COLO668 (cell line): ENCODE measurements around the gene ACP5.
"Not testable (repeated sequence)": the region's sequence is repeated elsewhere in the genome, so short reads cannot be mapped to it uniquely, and the experiment has no call there.

Experiments
- DNase-seq: peaks from one replicate; lab custom pipeline; 2025; ENCODE audit not compliant: unreplicated experiment; lab: John Stamatoyannopoulos, UW

ACP5 gene

GRCh38 chr19:11580116-11580515 is 2.7 kb upstream of the ACP5 start:
- no peak for DNase-seq

GRCh38 chr19:11578258-11579142 is 1.1 kb upstream of the ACP5 start:
- peak; percentile 58 for DNase-seq

- no peak for DNase-seq
Observed at GRCh38 chr19:11576227-11576626, 1.2 kb downstream of the ACP5 start.

GRCh38 chr19:11574689-11575088 is 2.8 kb downstream of the ACP5 start:
- no peak for DNase-seq

GRCh38 chr19:11573763-11574162 is 3.7 kb downstream of the ACP5 start:
- not testable (repeated sequence) for DNase-seq

GRCh38 chr19:11573354-11573753 is 4.1 kb downstream of the ACP5 start:
- DNase-seq = not testable (repeated sequence)

GRCh38 chr19:11570039-11570462 is 7.4 kb downstream of the ACP5 start:
- no peak for DNase-seq

GRCh38 chr19:11566164-11566563 is 11.3 kb downstream of the ACP5 start:
- no peak for DNase-seq

GRCh38 chr19:11565649-11565980 is 11.8 kb downstream of the ACP5 start:
- not testable (repeated sequence) for DNase-seq

- not testable (repeated sequence) for DNase-seq
Observed at GRCh38 chr19:11564082-11564807, 13.2 kb downstream of the ACP5 start.

GRCh38 chr19:11563532-11563931 is 13.9 kb downstream of the ACP5 start:
- DNase-seq = no peak

GRCh38 chr19:11560404-11561051 is 16.9 kb downstream of the ACP5 start:
- DNase-seq = peak; percentile 39

- peak; percentile 99 for DNase-seq
Observed at GRCh38 chr19:11558881-11559828, 18.3 kb downstream of the ACP5 start, which contains the start of gene ELOF1. ELOF1 (minus strand) TSS chr19:11559230; CDS start chr19:11554347, 4,883 bp downstream.

- no peak for DNase-seq
Observed at GRCh38 chr19:11556634-11557420, 20.6 kb downstream of the ACP5 start.

- DNase-seq = no peak
Observed at GRCh38 chr19:11555246-11555645, 22.2 kb downstream of the ACP5 start.

- no peak for DNase-seq
Observed at GRCh38 chr19:11554160-11554559, 23.3 kb downstream of the ACP5 start.

- DNase-seq = no peak
Observed at GRCh38 chr19:11552666-11553372, 24.6 kb downstream of the ACP5 start.

GRCh38 chr19:11551603-11552235 is 25.7 kb downstream of the ACP5 start:
- no peak for DNase-seq

- no peak for DNase-seq
Observed at GRCh38 chr19:11550265-11550664, 27.2 kb downstream of the ACP5 start.
